T-helper 2 cell (primary cell): ENCODE results near the gene CTSS.

Experiments
- DNase-seq, 5 experiments: peaks; one replicate each; pipeline versions ENCODE4 v3.0.0 to v3.0.0-alpha.2; 2012 to 2022

CTSS gene

GRCh38 chr1:150696995-150697927 lies 68.3 kb downstream of the CTSS start, which contains the start of gene GOLPH3L:
Gene GOLPH3L, minus strand, starts transcription at chr1:150697154. Its CDS starts 2,316 bp downstream, at chr1:150694838.
- DNase-seq = peak; percentile 44 to 99 (median 81)

DNA sequence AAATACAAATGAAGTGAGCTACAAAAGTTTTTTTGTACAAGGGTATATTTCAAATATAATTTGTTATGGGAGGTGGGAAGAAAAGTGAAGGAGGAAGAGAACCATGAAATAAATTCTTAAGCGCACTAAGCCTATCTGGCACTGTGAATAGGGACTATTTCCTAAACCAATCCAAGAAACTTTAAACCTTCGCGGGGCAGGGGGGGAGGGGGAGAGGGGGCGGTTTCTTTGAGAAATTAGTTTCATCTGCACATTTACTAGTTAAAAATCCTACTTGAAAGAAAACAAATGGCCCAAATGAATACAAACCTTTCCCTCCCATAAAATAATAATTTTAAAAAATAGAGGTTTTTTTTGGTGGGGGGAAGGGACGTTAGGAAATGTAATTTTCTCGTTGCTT lies 69.0 kb downstream of the CTSS start:
- no peak for DNase-seq

DNA sequence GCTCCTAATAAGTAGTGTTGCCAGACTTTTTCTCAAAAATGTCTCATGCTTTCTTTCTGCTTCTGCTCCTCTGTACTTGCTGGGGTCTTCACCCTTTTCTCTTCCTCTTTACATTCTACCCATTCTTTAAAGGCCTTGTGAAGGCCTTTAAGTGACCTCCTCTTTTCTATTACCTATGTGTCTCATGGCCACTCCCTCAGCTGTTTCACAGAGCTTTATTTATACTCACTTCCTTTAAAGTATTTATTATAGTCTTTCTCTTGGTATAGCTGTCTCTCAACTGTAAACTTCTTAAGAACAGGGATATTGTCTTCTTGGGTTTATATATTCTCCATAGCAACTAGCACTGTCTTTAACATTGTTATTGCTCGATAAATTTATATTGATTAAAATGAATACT lies 69.4 kb downstream of the CTSS start:
- no peak for DNase-seq

DNA sequence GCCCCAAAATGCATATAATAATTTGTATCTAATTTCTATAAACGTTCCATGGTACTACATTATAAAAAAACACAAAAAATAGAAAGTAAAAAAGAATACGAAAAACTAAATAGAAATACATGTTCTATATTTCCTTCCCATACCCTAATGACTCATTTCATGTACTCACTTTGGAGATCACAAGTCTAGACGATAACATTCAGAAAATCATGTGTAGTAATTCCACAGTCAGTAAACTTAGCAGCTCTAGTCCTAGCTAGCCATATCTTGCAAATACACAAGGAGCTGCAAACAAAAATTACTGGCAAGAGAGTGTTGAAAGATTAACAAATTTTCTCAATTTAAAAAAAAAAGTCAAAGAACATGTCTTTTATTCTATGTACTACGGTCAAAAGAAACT lies 70.0 kb downstream of the CTSS start:
- DNase-seq = no peak

GRCh38 chr1:150692720-150693119 lies 72.9 kb downstream of the CTSS start:
- no peak for DNase-seq

GRCh38 chr1:150688763-150689162 lies 76.8 kb downstream of the CTSS start:
- no peak for DNase-seq

GRCh38 chr1:150686275-150686674 lies 79.3 kb downstream of the CTSS start:
- DNase-seq = no peak

DNA sequence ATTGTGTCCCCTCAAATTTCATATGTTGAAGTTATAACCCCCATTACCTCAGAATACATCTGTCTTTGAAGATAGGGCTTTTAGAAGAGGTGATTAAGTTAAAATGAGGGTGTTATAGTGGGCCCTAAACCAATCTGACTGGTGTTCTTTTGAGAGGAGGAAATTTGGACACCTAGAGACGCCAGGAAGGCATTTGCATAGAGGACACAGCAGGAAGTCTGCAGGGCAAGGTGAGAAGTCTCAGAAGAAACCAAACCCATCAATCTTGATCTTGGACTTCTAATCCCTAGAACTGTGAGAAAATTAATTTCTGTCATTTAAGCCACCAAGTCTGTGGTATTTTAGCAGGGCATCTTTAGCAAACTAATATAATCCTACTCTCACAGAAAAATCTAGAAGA lies 81.7 kb downstream of the CTSS start:
- peak in 1 of 5 experiments; percentile 9 for DNase-seq
